DMS53 treated with DMSO at 0.1 percent for 48 hours (cell line): ENCODE results near the gene ERP29.
"Not testable (repeated sequence)": the region's sequence is repeated elsewhere in the genome, so short reads cannot be mapped to it uniquely, and the experiment has no call there.

Experiments used
- DNase-seq: peaks from one replicate; lab custom pipeline; 2025; ENCODE audit not compliant: unreplicated experiment; lab: John Stamatoyannopoulos, UW

The ERP29 gene

DNA sequence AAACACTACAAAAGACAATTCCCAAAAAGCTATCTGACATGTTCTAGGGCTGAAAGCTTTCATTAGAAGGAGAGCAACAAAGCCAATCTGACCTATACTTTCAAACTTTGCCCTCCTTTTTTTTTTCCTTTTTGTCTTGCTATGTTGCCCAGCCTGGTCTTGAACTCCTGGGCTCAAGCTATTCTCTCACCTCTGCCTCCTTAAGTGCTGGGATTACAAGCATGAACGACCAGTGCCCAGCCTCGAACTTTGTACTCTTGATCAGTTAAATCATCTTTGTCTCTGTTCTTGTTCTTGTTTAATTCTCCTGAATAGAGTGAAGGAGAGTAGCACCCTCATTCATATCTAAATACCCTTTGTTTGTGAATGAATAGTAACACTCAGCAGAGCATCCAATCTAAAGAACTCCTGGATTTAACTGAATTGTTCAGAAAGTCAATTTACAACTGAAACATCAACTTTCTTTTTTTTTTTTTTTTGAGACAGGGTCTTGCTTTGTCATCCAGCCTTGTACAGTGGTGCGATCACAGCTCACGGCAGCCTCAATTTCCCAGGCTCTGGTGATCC lies 22.1 kb downstream of the ERP29 start:
- no peak for DNase-seq

GRCh38 chr12:112036614-112037013 lies 23.4 kb downstream of the ERP29 start:
- not testable (repeated sequence) for DNase-seq

DNA sequence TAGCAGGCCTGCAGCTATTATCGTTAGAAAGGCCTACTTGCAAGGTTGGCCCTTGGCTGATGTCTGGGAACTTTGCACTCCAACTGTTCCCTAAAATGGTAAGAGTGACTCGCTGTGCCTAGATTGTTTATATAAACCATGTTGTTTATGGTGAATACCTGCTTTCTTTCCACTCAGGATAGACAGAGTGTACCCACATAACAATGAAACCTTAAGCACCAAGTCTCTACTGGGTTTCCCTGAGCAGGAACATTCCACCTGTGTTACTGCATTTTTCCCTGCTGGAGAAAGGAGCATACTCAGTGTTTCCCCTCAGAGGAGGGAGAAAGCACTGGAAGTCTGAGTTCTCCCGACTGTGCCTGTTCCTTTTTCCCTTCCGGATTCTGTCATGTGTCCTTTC lies 32.8 kb downstream of the ERP29 start:
- no peak for DNase-seq

DNA sequence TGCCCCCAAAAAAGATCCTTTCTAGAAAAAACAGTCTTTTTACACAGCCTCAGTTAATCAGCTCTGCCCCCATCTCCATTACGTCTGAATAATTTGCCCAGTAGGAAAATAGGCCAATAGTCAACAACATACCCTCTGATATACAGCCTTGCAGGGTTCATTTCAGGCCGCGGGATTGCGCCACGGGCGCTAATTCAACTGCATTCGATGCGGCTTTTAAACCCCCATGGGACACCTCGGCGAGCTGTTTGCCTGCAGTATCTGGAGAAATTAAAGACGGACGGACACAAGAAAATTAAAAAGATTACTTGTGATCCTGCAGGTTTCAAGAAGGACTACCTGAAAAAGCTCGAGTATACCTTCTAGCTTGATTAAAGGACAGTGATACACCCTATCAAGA lies 36.1 kb downstream of the ERP29 start:
- no peak for DNase-seq

- no peak for DNase-seq
Observed at GRCh38 chr12:112061137-112061536, 47.9 kb downstream of the ERP29 start.

- no peak for DNase-seq
Observed at GRCh38 chr12:112063273-112063672, 50.0 kb downstream of the ERP29 start.

GRCh38 chr12:112066566-112066965 lies 53.3 kb downstream of the ERP29 start:
- no peak for DNase-seq
